SIG-M5 treated with dmso at 0.1 percent for 504 hours (cell line): ENCODE results near the gene SMIM36.
"Not testable (repeated sequence)": the region's sequence is repeated elsewhere in the genome, so short reads cannot be mapped to it uniquely, and the experiment has no call there.

Experiments
- DNase-seq: peaks from one replicate; lab custom pipeline; 2025; ENCODE audit not compliant: unreplicated experiment; lab: John Stamatoyannopoulos, UW

The SMIM36 gene

DNA sequence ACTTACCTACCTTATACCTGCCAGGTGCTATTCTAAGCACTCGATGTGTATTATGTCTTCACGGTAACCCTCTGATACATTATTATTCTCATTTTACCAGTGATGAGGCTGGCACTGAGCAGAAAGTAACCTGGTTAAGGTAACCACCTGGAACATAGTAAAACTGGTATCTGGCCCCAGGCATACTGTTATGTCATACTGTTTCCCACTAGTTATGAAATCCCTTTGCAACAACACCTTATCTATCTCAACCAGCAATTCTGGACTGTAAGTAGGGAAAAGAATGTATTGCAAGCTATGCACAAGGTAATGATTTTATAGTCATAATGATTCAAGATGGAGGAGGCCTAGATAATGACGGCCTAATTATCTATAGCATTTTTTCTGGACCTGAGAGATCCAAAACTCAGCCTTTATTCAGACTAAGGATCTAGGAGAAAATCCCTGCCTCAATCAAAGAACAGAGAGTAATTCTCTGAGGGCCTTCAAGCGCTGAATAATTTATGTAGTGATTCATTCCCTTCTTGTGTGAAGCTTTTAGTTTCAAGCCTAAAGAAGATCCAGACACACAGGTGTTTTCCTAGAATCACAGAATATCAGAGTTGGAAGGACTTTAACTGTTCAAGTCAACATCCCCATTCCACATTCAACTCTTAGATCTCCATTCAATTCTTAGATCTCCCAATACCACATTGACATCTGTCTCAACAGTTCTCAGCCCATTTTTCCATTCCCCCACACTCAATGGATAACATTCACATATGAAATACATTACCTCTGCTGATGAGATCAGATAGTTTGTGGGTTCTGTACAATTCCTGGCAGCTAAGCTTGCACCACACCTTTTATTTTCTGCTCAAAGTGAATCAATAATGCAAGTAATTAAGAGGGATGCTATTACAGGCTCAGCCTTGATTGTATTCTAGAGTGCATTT, 74.8 kb downstream of the SMIM36 start:
- DNase-seq: no peak

DNA sequence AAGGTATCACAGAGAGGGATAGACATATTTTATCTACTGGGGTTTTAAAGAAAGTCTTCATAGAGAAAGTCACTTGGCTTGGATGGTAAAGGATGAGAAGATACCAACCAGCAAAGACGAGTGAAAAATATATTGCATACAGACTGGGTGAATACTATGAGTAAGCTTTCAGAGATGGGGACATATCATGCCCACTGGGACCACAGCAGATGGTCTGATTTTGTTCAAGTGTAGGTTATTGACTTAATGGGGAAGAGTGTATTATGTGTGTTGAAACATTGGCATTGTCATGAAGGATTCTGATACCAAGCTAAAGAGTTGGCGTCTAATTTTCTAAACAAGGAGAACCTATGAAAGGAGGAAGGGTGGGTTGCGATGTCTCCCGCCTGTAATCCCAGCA, 75.8 kb downstream of the SMIM36 start:
- DNase-seq: no peak

DNA sequence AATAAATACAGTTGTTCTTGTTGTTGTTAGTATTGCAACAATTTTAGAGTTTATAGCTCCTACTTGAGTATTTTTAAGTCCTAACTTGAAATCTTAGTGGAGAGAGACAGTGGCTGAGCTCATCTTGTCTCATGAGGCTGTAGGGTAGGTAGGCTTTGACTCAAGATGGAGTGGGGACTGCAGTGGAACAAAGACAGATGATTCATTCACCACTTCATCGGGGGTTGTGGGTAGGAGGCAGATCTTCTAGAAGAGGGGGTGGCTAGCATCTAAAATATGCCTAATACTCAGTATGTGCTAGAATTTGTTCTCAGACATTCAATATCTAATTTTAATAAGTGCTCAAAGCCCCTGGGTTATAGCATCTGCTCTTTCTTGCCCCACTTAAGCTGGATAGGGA, 76.5 kb downstream of the SMIM36 start:
- DNase-seq: no peak

DNA sequence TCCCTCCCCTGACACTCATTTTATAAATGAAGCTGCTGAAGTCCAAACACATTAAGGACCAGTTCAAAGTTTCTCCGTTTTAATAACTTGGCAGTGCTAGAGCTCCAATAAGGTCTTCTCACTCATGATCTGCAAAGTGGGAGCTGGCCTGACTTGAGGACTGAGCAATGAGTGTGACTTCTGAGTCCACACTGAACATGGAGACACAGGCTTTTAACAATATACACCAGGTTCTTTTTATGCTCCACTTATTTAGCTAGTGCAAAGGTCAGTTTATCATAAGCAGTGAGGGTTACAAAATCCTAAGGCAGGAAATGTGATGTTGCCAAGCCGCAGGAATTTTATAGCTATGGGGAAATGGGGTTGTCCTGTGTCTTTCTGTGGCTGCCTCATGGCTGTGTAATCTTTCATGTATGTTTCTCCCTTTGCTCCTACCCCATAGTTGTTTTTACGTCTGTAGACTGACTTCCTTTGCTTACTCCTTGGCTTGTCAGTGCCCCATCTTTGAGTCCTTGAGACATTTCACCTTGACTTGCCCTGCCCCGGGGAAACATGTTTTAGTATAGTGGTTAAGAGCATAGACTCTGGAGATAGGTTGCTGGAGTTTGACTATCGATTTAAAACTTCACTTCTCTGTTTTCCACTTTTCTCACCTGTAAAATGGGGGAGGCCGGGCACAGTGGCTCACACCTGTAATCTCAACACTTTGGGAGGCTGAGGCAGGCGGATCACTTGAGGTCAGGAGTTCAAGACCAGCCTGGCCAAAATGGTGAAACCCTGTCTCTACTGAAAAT, 77.4 kb downstream of the SMIM36 start:
- DNase-seq: peak; percentile 22

DNA sequence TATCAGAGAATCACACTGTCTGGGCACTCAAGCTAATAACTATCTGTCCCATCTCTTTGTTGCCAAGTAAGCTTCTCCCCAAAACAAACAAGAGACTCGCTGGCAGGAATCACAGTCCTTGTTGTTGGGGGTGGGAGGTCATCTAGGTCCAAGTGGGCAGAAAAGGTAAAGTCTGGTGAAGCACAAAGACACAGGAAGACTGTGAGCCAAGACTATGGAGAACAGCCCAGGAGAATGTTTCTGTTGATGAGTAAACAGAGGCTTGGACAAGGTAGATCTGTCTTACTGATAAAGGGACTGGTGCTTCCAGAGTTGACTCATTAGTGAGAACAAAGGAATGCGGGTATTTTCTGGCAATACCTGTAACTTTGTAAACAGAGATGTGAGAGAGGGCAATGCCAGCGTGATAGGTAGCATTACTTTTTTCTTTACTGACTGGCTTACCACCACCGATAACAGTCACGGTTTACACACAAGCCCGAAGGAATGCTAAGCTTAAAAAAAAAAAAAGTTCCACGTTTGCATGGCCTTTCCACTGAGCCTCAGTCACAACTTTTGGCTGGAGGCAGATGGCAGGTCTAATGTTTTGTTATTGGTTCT, 78.1 kb downstream of the SMIM36 start:
- DNase-seq: peak; percentile 76

DNA sequence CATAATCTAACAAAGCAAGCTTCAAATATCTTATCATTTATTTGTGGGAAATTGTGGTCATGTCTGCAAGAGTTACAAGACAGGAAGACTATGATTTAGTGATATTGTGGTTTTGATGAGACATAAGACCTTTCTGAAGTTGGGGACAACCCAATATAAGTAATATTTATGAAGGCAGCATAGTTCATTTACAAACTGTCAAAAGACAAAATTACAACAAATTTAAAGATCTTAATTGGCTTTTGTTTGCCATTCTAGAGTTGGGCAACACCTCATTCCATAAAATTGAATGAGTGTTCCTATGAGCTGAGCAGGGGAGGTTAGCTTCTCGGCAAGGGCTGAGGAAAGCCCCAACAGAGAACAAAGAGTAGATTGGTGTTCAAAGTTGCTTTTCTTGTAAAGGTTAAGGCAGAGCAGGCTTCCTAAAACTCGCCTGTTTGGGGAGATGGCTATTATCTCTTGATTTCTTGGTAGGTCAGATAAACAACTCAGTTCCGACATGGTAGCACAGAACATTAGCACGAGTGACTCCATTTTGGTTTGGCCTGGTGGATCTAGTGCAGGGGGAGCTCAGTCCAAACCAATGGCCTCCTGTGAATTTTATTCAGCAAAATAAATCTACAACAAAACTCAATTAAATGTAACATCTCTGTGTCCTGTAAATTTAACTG, 78.8 kb downstream of the SMIM36 start:
- DNase-seq: no peak

DNA sequence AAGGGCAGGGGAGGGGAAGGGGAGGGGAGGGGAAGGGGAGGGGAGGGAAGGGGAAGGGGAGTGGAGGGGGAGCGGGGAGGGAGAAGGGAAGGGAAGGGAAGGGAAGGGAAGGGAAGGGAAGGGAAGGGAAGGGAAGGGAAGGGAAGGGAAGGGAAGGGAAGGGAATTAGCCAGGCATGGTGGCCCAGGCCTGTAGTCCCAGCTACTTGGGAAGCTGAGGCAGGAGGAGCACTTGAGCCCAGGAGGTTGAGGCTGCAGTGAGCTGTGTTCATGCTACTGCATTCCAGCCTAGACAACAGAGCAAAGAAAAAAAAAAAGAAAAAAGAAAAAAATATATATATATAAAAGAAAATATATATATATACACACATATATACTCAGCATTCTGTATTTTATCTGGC, 79.3 kb downstream of the SMIM36 start:
- not testable (repeated sequence) for DNase-seq

DNA sequence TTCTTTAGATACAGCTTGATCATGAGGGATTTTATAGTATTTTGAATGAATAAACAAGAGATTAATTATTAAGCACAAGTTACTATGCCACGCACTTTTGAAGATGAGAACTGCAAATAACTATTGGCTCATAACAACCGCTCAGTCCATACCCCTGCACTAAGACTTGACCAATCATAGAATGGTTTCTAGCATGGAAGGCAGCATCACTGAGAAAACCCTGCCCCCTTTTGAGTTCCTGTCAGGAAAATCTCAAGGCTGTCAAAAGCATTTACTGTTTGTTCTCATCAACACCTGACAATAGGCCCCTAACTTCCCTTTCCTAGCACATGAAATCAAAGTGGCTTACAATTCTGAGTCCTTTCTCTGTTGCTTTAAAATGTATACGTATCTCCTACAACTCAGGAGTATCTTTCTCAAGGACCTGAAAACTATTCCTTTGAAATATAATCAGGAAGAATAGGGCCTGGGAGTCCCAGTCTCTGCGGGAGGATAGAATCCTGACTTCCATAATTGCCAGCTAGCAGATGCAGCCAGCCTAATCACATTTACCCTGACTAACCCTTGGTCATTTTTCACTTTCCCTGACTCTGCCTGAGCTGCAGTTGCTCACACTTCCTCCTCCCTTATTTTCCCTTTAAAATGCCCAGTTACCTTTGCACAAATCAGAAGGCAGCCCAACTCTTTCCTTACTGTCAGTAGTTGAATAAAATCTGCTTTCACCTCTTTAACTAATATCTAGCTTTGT, 80.5 kb downstream of the SMIM36 start:
- DNase-seq: no peak

DNA sequence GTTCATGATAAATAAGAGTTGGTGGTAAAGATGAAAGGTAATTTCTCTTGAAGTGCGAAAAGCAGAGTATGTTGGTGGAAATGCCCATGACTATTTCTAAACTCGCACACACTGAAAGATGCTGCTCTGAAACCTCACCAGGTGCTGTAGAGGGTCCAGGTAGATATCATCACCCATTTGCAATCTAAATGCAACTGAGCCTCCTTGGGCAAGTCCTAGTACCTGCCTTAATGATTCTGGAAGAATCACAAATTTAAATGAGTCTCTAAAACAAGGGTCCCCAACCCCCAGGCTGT, 83.7 kb downstream of the SMIM36 start:
- no peak for DNase-seq

DNA sequence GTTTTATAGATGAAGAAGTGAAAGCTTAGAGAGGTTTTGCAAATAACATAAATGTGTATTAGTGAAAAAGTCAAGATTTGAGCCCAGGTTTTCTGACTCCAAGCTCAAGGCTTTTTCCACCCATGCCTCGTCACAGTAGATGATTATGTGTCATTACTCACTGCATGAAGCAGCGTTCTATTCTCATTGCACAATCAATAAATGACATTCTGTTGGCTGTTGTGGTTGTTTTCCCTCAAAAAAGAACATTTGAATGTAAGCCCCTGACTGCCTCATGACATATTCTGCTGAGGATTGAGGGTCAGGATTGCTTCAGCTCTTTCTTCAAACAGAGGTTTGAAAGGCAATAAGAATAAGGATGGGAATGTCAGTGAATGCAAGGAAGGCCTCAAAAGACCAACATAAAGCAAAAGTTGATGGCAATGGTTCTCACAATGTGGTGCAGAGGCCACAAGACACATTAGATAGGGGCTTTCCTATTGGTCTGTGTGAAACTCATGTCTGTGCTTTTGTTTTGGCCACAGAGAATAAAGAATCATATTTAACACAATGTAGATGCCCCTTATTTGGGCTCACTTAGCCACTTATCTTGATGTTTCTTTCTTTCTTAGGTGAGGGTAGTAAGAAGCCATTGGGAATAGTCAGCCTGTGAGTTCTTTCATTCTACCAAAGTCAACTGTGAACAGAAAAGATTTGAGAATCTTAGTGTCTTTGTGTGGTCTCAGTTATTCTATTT, 84.2 kb downstream of the SMIM36 start:
- DNase-seq: no peak

DNA sequence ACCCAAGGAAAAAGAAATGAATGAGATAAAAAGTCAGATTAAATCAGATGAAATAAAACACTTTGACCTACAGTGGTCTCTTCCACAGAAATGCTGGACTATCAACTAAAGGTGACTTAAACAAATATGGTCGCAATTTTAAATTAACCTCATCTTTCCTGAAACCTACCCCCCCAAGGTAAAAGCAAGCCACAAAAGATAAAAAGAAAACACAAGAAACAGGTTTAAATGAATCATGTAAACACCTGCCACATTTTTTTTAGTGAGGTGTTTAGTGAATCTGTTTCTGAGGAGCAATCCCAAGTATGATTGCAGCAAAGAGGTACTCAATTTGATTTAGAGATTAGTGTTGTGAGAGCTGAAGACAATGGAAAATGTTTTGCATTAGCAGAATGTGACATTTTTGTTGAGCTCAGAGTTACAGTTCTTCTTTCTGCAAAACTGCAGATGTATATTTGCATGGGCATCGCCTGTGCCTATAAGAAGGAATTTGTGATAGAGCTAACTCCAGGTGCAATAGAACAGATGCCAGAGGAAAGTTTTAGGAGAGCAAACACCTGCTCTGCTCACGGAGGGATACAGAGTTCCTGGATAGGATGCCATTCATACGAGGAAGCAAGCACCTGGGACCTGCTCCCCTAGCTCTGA, 86.2 kb downstream of the SMIM36 start:
- DNase-seq: no peak

DNA sequence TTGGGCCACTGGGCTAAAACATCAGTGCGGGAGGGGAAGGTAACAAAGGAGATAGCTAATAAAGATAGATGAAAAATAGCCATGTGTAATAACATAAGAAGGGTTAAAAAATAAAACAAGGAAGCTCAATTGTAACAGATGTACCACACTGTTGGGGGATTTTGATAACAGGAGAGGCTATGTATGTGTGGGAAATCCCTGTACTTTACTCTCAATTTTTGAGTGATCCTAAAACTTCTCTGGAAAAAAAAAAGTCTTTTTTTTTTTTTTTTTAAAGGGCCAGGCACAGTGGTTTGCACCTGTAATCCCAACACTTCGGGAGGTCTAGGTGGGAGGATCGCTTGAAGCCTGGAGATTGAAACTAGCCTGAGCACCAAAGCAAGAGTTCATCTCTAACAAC, 87.7 kb downstream of the SMIM36 start:
- DNase-seq: no peak

DNA sequence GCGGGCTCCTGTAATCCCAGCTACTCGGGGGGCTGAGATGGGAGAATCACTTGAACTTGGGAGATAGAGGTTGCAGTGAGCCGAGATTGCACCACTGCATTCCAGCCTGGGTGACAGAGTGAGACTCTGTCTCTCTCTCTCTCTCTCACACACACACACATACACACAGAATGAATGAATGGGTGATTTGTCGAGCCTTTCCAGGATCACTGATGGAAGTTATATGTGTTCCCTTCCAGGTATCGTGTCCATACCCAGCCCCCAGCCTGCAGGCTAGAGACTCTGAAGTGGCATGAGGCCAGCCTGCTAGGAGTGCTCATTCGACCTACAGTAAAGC, 88.5 kb downstream of the SMIM36 start:
- DNase-seq: not testable (repeated sequence)

DNA sequence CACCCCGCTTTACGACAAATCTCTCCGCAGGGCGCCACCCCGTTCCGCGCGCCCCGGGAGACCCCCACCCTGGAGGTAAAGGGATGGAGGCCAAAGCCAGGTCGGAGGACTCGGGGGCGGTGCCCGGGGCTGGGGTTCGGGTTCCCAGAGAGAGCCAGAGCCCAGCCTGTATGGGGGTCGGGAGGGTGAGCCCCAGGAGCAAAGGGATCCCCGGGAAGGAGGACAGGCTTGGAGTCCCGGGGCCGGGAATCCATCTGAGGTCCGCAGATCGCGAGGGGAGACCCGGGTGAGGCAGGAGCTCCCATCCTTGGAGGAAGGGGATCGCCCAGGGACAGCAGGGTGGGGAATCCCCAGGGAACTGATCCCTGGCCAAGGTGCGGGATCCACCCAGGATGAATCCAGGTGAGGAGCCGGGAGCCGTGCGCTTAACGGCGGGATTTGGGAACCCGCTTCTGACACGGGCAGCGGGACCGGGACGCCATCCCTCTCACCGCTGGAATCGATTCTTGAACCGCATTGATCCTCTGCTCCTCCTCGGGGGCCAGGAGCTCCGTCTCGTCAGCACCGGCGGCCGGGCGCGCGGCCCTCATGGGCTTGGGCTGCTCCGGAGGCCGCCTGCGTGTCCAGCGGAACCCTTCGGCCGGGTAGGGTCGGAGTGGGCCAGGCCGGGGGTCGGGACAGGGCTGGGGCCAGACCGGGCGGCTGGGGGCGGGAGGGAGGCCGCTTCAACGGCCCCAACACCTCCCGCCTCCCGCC, 89.9 kb downstream of the SMIM36 start, which contains the start of gene MMD:
TSS of gene MMD (minus strand) at position 657 of the 756 bp plus-strand sequence. CDS start at position 517, 140 bp downstream.
- DNase-seq: no peak

DNA sequence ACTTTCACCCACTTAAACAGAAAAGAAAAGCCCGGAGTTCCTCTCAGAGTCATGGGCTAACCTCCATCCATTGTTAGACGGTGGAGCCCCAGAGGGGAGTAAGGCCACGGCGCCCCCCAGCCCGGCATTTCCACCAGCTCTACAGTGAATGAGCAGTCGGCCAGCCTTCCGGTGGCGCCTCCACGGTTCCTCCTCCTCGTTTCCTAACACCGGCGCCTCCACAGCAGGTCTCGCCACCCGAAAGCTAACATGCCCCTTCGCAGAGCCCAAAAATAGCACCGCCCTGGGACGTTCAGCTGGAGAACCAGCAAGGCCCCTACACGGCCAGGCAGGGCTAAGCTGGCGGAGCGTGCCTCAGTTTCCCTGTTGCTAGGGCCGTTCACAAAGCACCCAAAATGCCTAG, 90.5 kb downstream of the SMIM36 start:
- DNase-seq: peak; percentile 45

DNA sequence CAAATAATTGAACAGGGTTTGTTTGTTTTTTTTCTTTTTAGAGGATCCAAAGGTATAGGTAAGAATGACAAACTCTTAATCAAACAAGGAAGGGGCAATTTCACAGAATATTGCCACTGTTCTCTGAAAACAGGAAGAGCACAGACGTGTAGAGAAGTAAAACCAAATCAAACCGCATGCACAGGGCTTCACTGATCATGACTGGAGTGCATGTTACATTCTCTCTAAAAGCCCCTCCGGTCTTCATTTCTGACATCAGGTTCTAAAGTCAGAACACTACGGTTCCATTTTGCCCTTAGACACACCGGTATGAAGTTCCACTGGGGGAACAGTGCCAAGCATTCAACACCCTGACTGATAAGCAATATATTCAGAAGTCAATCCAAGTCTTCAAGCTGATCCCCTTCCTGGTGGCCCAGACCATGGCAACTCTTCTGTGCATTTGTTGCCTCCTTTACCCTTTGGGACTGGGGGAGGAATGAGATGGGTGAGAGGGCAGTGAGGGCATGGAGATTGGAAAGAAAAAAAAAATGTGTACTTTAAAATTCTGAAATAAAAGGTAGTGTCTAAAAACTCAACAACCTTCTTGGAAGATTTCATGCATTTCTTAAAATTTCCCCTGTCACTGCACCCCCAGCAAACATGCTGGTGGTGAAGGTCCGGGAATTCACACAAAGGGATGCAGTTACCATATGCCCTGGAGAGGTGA, 91.0 kb downstream of the SMIM36 start:
- peak; percentile 78 for DNase-seq

DNA sequence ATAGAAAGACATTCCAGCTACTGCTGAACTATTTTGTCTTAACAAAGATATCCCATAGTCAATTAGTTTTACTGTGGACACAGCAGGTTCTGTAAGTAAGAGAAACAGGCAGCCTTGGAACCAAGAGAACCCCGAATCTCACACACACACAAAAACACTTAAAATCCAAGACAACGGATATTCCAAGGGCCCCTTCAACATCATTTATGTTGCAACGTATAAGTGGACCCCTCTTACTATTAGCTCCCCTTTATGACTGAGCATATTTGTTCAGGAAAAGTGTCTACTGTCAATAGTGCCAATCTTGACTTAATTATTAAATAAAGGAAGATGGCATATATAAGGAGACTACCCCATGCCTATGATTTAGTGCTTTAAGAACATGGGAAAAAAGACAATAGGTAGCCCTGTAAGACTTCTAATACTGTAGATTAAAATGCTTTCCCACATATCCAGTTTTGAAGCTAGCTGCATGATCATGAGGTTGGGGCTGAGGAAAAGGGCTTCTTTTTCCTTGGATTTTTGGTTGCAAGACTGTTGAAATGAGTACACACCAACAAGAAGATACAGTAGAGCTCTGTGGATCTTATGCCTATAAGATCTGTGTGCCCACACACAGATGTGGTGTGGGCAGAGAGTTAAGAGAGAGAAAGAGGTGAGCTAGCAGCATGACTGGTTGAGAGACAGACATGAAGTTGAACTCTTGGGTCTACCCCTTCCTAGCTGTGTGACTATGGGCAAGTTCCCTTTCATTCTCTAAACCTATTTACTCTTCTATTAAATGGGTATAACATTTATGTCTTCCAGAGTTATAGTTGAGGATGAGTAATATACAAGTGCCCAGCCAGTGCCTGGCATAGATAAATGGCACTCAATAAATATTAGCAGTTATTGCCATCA, 92.6 kb downstream of the SMIM36 start:
- no peak for DNase-seq
